OCI-M2 (cell line): ENCODE measurements around the gene GABRG2.
"Not testable (repeated sequence)": the region's sequence is repeated elsewhere in the genome, so short reads cannot be mapped to it uniquely, and the experiment has no call there.

ENCODE experiments used
- DNase-seq: peaks from one replicate; lab custom pipeline; 2025; ENCODE audit not compliant: unreplicated experiment; lab: John Stamatoyannopoulos, UW

The GABRG2 gene

DNA sequence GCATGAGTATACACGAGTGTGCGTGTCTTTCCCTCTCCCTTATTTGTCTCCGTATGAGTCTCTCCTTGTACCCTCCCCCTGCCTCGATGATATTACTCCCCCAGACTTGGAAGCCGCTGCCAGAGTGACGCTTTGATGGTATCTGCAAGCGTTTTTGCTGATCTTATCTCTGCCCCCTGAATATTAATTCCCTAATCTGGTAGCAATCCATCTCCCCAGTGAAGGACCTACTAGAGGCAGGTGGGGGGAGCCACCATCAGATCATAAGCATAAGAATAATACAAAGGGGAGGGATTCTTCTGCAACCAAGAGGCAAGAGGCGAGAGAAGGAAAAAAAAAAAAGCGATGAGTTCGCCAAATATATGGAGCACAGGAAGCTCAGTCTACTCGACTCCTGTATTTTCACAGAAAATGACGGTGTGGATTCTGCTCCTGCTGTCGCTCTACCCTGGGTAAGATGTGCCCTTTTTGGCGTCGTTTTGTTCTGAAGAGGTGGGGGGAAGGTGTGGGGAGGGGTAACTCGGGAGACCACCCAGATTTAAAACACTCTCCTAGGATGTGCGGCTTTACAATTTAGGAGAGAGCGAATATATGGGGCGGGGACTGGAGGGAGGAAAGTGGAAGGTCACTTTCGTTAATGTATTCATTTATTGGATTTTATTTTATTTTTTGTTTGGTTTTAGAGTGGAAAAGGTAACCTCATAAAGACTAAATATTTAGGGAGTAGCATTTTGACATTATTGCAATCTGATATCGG is at the start of gene GABRG2:
GABRG2 (plus strand) TSS at position 119 of the 757 bp plus-strand sequence; CDS start at position 346, 227 bp downstream.
- no peak for DNase-seq

DNA sequence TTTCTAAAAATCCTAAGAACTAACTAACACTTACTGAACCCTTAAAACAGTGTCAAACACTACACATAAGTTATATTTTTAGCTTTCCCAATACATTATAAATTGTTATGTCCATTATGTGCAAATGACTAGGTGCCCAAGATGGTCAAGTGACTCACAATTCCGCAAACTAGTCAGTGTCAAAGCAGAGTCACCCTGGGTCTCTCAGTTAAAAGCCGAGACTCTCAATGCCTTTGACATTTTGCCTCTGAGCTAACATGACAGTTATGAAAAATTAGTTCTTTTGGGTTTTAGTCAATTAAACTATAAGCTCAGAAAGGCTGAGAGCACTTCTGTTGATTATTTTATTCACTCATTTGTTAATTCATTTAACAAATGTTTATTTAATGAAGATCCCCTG is 42.3 kb upstream of the GABRG2 start:
- no peak for DNase-seq

DNA sequence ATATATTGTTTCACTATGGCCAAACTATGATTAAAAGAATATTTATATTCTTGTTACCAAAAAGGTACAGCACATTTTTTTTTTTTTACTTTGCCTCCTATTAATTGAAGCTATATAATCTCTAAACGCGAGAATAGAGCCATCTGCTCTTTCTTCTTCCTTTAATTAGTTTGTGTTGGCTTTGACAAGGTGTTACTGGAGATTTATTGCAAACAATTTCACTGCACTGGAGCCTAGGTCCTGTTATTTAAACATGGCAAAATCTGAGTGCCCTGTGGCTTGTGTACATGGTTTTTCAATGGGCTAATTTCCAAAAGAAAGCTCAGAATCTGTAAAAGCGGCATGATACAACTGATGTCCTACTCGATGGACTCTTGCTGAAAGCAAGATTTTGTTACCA is 40.8 kb upstream of the GABRG2 start:
- no peak for DNase-seq

DNA sequence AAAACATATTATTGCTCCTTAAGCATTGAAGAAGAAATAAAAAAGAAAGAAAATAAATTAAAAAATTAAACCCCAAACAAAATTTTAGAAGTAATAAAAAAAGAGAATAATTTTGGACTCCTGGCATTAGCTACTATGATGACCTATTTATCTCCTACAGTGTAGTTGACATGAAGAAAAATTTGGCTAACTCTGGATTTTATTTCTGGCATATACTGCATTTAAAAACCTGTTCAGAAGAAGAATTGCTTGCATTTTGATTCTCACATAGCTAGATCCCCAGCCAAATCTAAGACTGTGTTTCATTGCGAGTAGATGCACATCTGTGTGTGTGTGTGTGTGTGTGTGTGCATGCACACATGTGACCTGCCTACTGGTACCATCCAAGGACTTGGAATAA is 30.1 kb upstream of the GABRG2 start:
- no peak for DNase-seq

DNA sequence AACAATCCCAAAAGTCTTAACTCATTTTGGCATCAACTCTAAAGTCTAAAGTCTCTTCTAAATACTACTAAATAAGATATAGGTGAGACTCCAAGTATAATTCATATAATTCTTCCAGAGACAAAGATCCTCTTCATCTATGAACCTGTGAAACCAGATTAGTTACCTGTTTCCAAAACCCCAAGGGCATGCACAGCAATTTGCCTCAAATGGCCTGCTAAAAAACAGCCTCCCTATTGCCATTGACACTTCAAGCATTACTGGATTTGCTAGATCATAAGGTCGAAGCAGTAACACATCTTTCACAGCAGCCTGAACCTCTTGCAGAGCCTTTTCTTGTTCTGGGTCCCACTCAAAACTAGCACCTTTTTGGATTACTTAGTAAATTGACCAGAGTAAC is 20.3 kb upstream of the GABRG2 start:
- DNase-seq = no peak

DNA sequence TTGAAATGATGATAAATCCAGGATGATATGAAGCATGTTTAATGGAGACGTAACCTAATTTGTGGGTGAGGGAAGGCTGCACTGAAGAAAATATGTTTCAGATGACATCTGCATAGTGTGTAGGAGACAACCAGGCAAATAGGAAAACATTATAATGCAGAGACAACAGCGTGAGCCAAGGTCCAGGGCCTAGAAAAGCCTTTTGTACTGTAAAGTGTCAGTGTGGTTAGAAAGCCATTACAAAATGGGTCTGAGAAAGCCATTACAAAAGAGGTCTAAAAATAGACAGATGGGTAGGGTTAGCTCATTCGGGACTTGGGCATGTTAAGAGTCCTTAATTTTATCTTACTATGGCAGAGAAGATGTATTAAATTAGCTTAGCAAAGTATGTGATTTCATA is 14.9 kb upstream of the GABRG2 start:
- DNase-seq = no peak

DNA sequence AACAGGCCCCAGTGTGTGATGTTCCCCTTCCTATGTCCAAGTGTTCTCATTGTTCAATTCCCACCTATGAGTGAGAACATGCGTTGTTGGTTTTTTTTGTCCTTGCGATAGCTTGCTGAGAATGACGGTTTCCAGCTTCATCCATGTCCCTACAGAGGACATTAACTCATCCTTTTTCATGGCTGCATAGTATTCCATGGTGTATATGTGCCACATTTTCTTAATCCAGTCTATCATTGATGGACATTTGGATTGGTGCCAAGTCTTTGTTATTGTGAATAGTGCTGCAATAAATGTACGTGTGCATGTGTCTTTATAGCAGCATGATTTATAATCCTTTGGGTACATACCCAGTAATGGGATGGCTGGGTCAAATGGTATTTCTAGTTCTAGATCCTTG is 12.5 kb upstream of the GABRG2 start:
- DNase-seq = not testable (repeated sequence)

DNA sequence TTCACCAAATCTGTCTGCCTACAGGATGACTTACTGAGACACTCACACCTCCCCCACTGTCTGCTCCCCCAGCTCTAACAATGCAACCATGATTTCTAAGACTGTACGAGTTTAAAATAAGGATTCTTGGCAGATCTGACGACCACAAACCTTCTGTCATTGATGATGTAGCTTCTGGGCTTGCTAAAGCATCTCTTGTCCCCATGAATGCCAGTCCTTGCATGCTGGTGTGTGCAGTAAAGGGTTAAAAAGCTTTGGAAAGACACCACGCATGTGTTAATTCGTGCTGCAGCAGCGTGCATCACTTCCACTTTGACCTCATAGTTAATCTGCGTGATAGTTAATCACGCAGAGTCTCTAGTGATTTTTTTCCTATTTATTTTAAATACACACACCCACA is 411 bp upstream of the GABRG2 start:
- no peak for DNase-seq

DNA sequence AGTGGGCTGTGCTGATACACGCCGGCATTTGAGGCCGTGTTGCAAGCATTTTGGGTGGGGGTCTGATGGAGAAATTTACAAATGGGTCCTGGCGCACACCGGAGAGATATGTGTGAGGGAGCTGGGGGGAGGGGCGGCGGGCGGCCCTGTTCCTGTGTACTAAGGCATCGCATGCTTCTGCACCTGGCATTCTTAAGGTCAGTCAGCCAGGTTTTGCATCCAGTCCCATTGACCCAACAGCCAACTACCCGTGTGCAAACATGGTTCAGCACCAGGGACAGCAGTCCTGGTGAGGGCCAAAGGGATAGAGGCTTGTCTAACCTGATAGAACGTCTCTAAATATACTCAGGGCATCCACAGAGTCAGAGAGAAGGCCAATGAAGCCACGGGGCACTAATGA is 839 bp downstream of the GABRG2 start:
- no peak for DNase-seq

DNA sequence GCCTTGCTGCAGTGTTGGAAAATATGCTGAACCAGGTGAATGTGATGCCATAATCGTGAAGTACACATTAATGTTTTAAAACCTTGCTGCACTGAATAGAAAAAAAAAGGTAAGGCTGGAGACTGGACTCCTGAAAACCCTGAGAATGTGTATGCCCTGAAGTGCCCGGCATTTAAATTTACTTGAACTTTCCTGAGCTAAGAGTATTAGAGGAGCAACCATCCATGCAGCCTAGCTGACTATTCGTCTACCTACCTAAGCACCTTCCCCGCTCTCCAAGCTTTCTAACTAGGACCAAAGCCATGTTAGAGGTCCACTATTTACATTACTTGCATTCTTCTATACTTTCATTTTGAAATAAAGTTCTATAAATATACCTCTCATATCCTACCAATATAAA is 1.4 kb downstream of the GABRG2 start:
- no peak for DNase-seq

DNA sequence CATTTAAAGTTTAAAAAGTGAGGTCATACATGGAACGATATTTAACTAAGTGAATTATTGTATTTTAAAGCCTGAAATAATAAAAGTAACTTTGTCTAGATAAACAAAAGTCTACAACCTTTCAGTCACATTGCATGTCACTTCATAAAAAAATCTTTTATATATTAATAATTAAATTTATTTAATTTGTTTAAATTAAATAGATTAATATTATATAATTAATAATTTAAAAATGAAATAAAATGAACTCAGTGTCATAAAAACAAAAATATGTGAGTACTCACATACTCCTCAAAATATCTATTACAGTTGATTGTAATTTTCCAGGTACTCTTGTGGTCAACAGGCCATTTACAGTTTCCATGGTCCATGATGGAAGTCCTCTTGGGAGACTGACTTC is 11.2 kb downstream of the GABRG2 start:
- no peak for DNase-seq

DNA sequence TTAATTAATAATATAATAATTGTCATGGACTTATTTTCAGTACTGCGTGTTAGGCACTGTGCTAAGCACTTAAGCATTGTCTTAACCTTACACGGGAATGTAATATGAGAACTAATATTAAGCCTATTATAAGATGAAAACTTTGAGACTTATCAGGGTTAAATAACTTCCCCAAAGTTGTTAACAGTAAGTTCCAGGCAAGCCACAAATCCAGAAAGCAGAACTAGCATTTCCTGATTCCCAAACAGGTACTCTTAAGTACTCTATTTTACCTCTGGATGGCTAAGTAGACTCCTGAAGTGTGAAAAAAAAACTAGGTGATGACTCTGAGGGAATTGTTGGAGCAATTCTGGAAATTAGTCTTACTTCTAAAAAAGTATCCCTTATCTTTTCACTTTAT is 23.8 kb downstream of the GABRG2 start:
- DNase-seq = no peak

DNA sequence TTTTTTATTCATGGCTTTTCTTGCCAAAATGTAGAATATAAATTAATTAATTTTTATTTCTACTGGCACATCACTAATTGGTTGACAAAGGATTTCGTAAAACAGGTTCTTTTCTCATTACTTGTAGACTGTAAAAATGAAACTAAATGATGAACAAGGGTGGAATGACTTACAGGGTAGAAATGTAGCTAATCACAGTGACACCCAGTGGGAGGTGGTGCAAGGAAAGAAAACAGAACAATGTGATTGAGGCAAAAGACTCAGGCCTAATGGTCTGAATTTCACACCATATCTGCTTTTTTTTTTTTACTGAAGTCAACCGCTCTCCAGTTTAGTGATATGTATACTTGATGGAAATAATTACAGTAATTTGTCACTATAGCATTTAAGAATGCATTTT is 28.9 kb downstream of the GABRG2 start:
- DNase-seq = no peak

DNA sequence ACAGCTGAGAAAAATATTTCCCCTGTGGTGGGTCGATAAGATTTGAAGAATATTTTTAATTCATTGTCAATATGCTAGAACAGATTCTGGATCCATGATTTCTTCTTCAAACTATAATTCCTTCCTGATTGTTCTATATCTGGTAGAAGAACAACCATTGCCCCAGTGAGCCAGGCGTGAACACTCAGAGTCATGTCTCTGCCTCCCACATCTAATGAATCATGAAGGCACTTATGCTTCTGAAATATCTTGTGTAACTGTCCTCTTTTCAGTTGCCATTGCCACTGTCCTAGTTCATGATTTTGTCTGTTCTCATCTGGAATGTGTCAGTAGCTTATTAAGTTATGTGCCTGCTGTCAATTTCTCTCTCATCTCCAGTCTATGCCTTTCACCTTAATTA is 40.0 kb downstream of the GABRG2 start:
- DNase-seq = no peak

DNA sequence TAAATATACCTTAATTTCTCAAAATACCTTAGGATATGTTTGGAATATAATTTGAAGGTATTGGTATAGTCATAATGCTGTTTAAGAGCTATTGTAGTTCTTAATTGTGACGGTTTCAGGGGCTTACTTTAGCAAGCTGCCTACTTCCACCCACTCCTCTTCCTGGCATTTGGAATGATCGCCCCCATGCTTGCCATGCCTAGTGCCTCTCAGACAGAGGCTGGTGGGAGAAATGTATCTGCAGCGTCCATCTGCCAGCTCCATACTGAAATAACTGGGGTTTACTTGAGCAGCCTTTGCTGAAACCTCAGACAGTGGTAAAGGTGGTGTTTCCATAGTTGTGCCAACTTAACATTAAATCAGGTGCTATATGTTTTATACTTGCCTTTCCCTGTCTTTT is 52.2 kb downstream of the GABRG2 start:
- no peak for DNase-seq

DNA sequence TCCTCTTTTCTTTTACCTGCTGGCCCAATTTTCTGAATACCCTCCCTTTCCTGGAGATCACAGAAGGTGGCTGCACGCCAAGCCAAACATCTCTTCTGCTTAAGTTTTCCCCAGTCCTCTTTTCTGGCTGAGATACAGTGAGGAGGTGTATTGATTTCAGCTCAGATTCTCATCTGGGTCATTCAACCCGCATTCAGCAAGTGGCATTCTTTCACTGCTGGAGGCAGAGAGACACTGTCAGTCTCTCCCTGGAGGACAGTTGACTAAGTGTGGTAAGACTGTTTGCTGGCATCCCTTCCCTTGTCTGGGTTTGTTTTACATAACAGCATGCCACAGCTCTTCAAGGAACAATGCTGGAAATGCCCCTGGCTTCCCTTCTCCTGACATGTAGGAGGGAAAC is 60.5 kb downstream of the GABRG2 start:
- DNase-seq = no peak

DNA sequence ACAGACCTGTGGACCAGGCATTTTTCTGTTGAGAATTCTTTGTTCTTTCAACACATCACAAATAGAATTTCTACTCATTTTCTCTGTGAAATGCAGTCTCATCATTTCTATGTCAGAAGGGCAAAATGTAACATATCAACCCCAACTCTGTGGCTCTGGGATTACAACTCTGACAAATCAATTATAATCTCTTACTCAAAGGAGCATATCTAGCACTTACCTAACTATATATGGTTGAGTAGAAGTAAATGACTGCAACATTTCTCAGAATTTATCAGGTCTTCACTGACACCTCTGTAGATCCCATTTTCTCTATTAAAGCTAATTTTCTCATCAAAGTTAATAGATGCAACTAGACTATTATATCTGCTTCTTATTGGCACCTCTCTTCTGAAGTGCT is 64.8 kb downstream of the GABRG2 start:
- no peak for DNase-seq

DNA sequence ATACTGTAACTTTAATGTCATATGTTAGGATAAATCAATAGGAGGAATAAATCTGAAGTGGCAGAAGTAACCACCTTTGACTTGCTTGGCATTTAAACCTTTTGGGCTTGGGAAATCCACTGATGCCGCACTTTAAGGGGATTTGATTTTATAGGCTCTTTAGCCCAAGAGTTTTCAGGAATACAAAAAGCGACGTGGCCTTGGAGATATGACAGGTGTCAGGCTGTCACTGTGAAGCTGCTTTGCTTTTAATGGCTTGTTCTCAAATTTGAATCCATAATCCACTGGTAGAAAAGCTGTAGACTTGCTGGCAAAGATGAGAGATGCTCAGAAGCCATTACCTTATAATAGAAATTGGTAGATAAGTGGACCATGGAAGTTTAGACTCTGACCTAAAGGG is 71.6 kb downstream of the GABRG2 start:
- no peak for DNase-seq

DNA sequence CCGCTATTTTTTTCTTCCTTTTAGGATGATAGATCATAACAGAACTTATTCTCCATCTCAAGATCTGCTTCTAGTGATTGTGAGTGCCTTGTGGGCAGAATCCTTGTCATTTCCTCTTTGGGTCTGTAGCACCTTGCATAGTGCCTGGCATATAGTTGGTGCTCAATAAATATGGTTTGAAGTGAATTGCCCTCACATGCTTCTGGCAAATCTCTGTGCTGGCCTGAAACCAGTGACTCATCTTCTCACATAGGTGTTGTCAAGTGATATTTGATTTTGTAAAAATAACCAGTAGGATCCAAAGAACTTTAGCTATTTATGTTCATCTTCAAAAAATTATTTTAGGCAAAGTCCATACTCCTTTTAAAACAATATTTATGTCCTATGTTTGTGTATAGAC is 86.7 kb downstream of the GABRG2 start:
- DNase-seq = no peak

DNA sequence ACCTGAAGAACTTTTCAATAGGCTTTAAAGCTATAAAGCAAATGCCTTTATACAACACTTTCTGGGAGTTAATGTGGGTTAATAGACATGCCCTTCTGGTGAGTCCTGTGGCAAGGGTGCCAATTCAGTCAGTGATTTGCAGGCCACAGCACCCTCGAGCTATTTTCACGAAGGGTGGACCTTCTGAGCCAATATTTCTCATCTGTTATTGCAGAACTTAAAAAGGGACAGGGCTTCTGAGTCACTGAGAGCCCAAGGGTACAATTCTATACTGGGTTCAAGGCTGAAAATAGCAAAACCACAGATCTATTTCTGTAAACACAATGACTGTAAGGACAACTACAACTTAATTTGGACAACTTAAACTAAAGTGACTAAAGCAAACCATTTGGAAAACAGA is 92.8 kb downstream of the GABRG2 start:
- DNase-seq = no peak

DNA sequence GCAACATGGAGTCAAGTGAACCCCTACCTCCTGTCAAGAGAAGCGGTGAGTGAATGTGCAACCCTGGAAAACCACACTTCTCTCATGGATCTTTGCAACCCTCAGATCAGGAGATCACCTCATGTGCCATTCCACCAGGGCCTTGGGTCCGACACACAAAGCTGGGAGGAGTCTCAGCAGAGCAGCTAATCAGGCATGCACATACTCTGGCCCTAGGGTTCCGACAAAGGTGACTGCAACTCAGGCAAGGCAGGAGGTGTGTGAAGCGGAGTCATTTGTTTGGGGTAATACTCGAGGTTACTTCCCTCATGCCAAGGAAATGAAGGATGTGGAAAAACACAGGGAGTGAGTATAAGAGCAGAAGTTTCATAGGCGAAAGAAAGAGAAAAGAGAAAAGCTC is 96.1 kb downstream of the GABRG2 start:
- DNase-seq = no peak

DNA sequence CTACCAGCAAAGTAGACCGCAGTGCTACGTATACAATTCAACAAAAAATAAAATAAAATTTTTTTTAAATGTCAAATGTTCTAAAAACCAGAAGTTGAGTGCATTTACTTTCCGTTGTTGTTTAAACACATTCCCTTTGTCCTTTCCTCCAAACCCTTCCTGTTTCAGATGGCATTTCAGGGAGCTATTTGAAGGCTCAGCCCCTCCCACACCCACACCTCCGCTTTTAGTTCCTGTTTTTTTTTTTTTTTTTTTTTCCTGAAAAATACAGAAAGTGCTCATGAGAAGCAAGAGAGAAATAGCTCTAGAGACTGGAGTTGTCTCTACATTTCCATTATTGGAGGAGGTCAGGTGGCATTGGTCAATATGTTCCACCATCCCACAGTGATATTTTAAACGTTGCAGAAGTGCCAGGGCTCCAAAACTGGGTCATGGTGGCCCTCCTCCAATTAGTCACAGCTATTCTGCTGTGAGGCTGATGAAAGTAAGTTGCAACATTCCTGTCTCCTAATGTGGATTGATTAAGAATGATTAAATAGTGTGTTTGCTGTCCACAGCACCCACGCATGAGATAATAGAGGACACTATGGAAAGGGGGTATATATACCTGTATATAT is 106.9 kb downstream of the GABRG2 start:
- no peak for DNase-seq

DNA sequence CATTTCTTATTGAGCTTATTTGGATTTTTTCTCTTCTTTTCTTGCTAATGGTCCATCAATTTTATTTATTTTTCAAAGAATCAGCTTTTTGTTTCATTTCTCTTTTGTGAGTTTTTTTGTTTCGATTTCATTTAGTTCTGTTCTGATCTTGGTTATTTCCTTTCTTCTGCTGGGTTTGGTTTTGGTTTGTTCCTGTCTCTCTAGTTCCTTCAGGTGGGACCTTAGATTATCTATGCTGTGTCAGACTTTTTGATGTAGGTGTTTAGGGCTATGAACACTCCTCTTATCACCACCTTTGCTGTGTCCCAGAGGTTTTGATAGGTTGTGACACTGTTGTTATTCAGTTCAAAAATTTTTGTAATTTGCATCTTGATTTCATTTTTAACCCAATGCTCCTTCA is 119.8 kb downstream of the GABRG2 start:
- no peak for DNase-seq
